T47D (cell line): ENCODE measurements around the gene VWA3A.
A peak's percentile ranks its signal among the peaks of the same experiment; 100 is the strongest.
"Not testable (repeated sequence)": the region's sequence is repeated elsewhere in the genome, so short reads cannot be mapped to it uniquely, and the experiment has no call there.

Experiments
- DNase-seq, 2 experiments: peaks; one replicate each; pipeline versions ENCODE4 v3.0.0 to v3.0.0-alpha.2; 2011 to 2012; ENCODE audit warnings: low read depth in 1 of 2, low spot score in 1 of 2
- JUND ChIP-seq: IDR thresholded peaks from 2 replicates; pipeline ENCODE4 v1.6.1; 2012; ENCODE audit warnings: low read depth
- in situ Hi-C: cut with HindIII; loops from 2 replicates; pipeline ENCODE4 v1.10.0; 2016; ENCODE audit warnings: low sequenced_read_pairs, low pct_unique_long_range_greater_than_20kb

The VWA3A gene

DNA sequence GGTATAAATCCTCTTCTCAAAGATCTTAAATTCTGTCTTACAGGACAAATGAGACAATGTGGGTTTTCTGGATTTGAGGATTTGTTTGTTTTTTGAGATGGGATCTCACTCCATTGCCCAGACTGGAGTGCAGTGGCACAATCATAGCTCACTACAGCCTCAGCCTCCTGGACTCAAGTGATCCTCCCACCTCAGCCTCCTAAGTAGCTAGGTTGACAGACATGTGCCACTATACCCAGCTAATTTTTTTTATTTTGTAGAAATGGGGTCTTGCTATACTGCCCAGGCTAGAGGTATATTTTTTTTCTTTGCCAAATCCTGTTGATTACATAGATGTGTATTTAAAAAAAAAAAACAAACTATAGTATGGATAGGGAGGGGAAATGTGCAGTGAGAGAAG is 38.2 kb downstream of the VWA3A start:
- no peak for TF ChIP-seq JUND
- DNase-seq, result no peak
- in situ Hi-C loops, result no loop called here

DNA sequence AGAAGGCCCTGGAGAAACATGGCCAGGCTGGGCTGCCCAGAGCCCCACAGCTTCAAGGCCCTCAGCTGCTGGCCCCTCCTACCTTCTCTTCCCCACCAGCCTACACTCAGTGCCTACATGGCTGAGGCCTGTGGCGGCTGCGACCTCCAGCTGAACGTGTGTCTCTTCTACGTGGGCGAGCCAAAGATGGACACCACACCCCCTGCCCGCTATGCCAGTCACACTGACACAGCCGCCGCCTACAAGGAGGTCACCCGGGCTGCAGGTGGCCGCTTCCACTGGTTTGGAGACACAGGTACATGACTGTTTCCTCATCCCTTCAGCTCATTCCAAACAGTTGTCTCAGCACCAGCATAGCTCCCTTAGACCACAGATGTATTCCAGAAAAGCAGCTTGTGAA is 40.5 kb downstream of the VWA3A start:
- no peak for TF ChIP-seq JUND
- in situ Hi-C loops, result no loop called here
- no peak for DNase-seq

- TF ChIP-seq JUND, result no peak
- in situ Hi-C loops, result no loop called here
- no peak for DNase-seq
Observed at GRCh38 chr16:22138482-22138881, 46.1 kb downstream of the VWA3A start.

DNA sequence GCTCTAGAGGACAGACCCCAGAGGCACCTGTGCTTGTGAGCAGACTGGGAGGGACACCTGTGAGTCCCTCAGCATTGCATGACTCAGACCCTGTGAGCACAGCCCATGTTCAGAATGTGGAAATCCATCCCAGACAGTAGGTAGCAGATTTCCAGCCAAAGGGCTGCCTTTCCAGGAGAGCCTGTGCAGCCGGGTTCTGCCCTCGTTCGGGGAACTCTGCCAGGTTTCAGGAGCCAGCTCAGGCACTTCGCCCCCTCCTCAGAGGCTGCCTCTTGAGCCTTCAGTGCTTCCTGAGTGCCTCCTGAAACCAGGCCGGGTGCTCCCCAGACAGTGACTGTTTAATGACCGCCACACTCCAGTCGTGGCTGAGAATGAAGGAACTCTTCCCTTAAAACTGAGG is 46.7 kb downstream of the VWA3A start:
- DNase-seq, result no peak
- in situ Hi-C loops, result no loop called here
- TF ChIP-seq JUND, result no peak

DNA sequence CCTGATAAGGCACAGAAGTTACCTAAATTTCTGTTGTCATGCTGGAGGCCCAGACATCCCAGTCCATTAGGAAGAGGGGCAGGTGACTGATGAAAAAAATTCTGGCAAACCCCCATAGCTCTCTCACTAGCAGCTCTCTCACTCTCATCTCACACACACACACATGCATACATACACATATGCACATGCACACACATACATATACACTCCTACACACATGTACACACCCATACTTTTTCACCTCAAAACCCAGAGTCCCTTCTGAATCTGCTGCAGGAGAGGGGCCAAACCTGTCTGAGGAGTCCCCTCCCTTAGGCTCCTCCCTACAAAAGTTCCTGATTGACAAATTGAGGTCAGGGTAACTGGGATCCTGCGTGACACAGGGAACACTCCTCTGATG is 47.4 kb downstream of the VWA3A start:
- no peak for TF ChIP-seq JUND
- no peak for DNase-seq
- in situ Hi-C loops, result no loop called here

GRCh38 chr16:22141767-22142166 is 49.4 kb downstream of the VWA3A start:
- DNase-seq, result peak in 1 of 2 experiments; percentile 30
- no peak for TF ChIP-seq JUND
- in situ Hi-C loops, result no loop called here

DNA sequence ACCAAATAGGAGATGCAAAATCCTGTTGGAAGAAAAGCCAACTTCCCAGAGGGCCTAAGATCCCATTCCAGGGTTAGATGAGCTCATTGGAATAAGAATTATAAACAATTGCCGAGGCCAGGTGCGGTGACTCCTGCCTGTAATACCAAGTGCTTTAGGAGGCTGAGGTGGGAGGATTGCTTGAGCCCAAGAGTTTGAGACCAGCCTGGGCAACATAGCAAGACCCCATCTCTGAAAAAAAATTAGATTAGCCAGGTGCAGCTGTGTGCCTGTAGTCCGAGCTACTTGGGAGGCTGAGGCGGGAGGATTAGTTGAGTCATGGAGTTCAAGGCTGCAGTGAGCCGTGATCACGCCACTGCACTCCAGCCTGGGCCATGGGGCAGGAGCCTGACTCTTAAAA is 52.2 kb downstream of the VWA3A start:
- no peak for DNase-seq
- TF ChIP-seq JUND, result no peak
- in situ Hi-C loops, result no loop called here

DNA sequence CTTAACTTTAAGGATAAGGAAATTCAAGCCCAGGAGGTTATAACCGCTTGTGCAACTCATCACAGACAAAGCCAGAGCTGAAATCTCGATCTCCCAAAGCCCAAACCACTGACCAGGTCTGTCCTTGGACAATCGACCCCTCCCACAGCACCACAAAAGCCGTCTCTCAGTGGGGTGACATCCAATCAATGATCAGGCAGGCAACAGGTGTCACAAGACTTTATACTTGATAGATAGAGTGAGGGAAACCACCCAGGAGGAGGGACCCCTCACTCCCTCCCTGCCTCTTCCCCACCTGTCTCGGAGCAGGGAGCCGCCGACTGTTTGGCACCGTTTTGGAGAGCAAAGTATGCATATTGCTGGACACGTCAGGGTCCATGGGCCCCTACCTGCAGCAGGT is 55.5 kb downstream of the VWA3A start:
- in situ Hi-C loops, result no loop called here
- DNase-seq, result no peak
- TF ChIP-seq JUND, result no peak

DNA sequence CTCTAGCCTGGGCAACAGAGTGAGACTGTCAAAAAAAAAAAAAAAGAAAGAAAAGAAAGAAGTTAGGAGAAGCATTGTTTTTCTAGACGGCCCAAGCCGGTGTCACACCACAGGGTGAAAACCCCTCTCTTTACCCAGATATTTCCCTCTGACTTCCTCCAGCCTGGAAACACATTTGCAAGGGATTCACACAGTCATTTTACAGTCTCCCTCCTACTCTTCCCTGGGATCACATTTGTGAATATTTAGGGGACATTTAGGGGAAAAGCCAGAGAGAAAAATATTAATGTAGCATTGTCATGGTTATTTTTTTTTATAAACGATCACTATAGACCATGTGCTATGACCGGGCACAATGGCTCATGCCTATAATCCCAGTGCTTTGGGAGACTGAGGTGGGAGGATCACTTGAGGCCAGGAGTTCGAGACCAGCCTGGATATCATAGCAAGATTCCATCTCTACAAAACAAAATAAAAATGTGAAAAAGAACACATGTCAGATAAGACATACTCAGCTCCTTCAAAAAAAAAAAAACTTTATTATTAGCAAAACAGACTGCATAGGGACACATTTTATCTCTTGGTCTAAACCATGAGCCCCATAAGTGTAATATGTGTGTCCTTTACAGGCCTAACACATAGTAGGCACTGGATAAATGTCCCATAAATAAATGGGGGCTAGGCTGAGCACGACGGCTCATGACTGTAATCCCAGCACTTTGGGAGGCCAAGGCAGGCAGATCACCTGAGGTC is 59.1 kb downstream of the VWA3A start:
- in situ Hi-C loops, result no loop called here
- DNase-seq, result no peak
- TF ChIP-seq JUND, result no peak

DNA sequence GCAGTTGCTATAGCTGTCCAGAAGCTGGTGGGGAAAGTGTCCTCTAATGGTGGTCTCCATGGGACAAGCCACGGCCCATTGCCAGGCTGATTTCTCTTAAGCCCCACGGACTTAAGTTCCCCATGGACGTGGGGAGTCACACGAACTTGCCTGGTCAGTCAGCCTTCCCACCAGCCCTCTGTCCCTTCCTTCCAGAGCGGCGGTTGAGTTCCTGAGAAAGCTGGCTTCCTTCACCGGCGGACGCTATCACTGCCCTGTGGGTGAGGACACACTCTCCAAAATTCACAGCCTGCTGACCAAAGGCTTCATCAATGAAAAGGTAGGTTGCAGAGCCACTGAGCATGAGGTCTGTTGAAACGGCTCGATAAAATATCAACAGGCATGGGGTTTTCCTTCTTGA is 60.0 kb downstream of the VWA3A start:
- no peak for TF ChIP-seq JUND
- in situ Hi-C loops, result no loop called here
- no peak for DNase-seq

- in situ Hi-C loops, DNase-seq: not testable (repeated sequence)
Observed at GRCh38 chr16:22153078-22153477, 60.7 kb downstream of the VWA3A start.

DNA sequence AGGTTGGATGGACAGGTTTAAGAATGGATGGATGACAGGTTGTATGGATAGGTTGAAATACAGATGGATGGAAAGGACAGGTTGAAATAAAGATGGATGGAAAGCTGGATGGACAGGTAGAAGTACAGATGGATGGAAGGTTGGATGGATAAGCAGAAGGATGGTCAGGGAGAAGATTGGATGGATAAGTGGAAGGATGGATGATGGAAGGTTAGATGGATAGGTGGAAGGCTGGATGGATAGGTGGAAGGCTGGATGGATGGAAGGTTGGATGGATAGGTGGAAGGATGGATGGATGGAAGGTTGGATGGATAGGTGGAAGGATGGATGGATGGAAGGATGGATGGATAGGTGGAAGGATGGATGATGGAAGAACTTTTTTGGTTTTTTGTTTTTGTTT is 69.1 kb downstream of the VWA3A start:
- in situ Hi-C loops, result no loop called here
- DNase-seq, result no peak
- TF ChIP-seq JUND, result no peak

- no peak for DNase-seq
Observed at GRCh38 chr16:22161999-22162655, 69.8 kb downstream of the VWA3A start, which contains the start of gene SDR42E2. TSS of gene SDR42E2 (plus strand) at chr16:22162506. CDS start at chr16:22165583, 3,077 bp downstream.

GRCh38 chr16:22162656-22163009 is 70.3 kb downstream of the VWA3A start:
- in situ Hi-C loops, result no loop called here
- no peak for DNase-seq
- no peak for TF ChIP-seq JUND

More at GRCh38 chr16:22161999-22162655, 69.8 kb downstream of the VWA3A start, which contains the start of gene SDR42E2:
- TF ChIP-seq JUND, result no peak
- in situ Hi-C loops, result no loop called here
